Peyer's patch (tissue), 4 donors: ENCODE results near the gene ODC1.

Experiments
- POLR2A ChIP-seq, 2 donors: fragments of 450-650 bp; IDR thresholded peaks; one replicate each; pipeline ENCODE4 v1.5.1; 2017; ENCODE audit warnings: antibody characterized with exemption in 2 of 2, mild to moderate bottlenecking in 2 of 2, moderate library complexity in 2 of 2
- TF ChIP-seq, protein P1 (sequence below), 6 experiments: fragments of 450-650 bp in 4 of 6; fragments of 200-600 bp in 2 of 6; sonication (generic) in 1 of 6; IDR thresholded peaks; one replicate each; pipeline ENCODE4 v1.5.1; 2017 to 2019; ENCODE audit warnings: antibody characterized with exemption in 6 of 6, mild to moderate bottlenecking in 3 of 6, moderate library complexity in 1 of 6

DNA sequence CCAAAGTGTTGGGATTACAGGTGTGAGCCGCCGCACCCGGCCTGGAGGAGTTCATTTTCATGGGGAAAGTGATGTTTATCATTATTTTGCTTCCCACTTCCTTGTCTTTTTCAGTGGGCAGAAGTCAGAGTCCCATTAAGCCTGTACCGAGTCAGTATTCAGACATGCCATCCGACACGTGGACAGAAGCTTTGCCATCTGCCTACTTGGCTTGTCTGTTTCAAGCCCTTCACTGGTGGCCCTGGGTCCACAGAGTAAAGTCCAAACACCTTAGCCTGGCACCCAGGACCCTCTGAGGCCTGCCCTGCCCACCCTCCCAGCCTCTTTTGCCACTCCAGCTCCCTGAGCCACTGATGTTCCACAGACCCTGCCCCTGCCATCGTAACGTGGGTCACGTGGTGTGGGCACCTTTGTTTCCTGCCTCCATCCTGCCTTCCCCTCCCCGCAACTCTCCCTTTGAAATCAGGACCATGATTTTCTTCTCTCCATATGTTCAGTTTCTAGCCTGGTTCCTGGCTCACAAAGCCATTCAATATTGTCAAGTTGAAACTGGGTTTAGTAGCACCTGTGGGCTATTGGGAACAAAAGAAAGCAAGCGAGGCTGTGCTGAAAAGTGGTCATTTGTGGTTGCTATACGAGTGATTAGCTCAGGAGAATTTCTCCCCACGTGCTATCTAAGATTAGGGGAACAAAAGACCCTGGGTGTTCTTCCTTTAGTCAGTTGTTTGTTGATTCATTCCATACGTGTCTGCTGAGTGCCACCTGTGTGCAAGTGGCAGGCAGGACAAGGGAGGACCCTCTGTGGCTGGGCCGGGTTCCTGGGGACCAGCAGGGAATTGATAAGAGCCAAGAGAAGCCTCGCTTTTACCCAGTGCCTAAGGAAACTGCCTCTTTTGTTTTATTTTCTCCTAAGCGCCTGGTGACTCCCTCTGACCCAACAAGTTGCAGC is 5.1 kb upstream of the ODC1 start:
- TF ChIP-seq, protein P1, sequence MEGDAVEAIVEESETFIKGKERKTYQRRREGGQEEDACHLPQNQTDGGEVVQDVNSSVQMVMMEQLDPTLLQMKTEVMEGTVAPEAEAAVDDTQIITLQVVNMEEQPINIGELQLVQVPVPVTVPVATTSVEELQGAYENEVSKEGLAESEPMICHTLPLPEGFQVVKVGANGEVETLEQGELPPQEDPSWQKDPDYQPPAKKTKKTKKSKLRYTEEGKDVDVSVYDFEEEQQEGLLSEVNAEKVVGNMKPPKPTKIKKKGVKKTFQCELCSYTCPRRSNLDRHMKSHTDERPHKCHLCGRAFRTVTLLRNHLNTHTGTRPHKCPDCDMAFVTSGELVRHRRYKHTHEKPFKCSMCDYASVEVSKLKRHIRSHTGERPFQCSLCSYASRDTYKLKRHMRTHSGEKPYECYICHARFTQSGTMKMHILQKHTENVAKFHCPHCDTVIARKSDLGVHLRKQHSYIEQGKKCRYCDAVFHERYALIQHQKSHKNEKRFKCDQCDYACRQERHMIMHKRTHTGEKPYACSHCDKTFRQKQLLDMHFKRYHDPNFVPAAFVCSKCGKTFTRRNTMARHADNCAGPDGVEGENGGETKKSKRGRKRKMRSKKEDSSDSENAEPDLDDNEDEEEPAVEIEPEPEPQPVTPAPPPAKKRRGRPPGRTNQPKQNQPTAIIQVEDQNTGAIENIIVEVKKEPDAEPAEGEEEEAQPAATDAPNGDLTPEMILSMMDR (IDR thresholded peaks at IDR 0.05), result no peak
- TF ChIP-seq POLR2A (IDR thresholded peaks at IDR 0.05), result no peak
